GM21423 (cell line): Measurements from ENCODE around the gene NACC1.
A peak's percentile ranks its signal among the peaks of the same experiment; 100 is the strongest.

Experiments used
- ATAC-seq: cut with Tn5 transposase; IDR thresholded peaks from one replicate; pipeline ENCODE4 v1.9.1; 2021; ENCODE audit warnings: mild to moderate bottlenecking, moderate library complexity; ENCODE audit not compliant: unreplicated experiment

The NACC1 gene

GRCh38 chr19:13099073-13099999, 18.7 kb upstream of the NACC1 start:
- no peak for ATAC-seq

DNA sequence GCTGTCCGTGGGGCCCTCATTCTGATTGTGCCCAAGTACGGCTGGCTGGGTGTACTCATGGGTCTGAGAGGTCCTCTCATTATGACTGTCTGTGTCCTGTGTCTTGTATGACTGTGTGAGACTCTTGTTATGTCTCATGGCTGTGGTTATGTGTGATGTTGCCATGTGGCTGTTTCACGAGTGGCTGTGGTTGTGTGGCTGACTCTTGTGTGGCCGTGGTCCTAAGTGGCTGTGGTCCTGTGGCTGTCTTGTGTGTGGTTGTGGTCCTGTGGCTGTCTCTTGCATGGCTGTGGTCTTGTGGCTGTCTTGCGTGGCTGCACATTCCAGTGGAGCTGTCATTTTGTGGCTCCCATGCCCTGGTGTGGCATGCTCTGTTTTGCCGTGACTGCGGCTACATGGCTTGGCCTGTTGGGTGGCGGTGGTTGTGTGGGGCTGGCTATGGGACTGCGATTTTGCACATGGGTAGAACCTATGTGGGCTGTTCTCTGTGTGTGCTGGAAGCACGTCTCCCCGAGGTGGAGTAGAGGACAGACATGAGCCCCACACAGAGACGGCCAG, 18.0 kb upstream of the NACC1 start:
- ATAC-seq: no peak

DNA sequence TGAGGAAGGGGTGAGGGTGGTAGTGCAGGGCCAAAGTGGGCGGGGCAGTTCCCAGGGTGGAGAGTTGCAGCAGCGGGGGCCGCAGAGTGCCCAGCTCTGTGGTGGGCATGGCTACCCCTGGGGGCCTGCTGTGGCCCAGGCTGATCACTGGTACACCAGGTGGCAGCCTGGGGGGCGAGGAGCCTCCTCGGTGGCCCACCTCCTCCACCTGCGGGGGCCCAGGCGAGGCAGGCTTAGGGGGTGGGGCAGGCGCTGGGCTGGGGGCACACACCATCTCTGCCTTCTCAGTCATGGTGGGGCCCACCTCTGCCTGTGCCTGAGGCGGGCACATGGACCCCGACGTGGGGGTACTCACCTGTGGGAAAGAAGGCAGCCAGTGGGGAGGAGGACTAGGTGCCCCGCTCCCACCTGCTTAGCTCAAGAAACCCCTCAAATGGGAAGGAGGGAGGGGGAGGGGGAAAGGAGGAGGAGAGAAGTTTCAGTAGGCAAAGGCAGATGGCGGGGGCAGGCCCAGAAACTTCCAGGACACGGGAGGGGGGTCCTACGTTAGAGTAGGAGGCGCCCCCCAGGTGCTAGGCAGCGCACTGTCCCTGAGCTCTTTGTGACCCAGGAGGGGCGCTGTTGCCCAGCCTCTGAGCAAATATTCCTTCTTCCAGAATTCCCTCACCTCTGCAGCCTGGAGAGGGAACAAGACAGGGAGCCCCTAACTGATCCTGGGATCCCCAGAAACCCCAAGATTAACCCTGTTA, 17.0 kb upstream of the NACC1 start:
- no peak for ATAC-seq

GRCh38 chr19:13101590-13102415, 16.3 kb upstream of the NACC1 start:
- no peak for ATAC-seq

DNA sequence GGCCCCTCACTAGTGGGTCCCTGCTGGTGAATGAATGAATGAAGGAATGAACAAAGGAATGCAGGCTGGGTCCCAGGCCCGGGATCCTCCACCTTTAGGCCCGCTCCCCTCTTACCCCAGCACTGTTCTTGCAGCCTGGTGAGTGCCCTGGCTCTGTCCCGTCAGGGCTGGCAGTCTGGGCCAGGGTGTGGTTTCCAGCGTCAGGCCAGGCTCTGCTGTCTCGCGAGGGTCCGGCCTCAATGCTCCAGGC, 15.7 kb upstream of the NACC1 start:
- ATAC-seq: peak; percentile 1

DNA sequence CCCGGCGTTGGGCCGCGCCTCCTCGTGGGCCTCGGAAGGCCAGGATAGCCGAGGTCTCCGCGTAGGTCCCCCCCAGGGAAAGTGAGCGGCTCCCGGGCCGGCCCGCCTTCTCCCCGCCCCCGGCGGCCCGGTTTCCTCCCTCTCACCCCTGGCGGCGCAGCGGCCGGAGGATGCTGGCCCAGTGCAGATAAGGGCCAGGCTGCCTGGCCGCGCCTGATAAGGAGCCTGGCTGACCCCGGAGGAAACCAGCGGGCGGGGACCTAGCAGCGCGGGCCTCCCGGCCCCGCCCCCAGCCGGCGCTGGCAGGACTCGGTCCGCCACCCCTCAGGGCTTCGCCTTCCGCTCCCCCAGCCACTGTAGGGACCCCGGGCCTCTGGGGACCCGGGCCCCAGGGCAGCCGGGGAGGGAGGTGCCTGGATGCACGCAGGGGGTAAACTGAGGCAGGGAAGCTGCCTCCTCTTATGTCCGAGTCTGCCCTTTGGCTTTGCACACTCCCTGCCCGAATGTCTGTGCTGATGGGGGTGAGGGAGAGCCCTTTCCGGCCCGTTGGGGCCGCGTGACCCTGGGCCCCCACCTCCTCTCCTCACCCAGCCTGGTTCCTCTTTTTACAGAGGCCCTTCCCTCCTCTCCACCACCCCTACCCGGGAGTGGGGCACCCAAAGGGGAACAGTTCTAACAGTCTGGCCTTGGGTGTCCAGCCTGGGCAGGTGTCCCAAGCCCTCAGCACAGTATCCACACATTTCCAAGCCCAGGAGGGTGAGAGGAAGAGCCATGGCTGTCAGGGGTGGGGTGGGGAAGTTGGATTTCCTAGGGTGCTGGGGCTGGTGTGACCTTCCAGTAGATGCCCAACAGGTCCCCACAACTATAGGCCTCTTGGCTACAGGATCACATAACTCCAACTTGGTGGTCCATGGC, 15.1 kb upstream of the NACC1 start, which contains the start of gene LYL1:
TSS of gene LYL1 (minus strand) at position 193 of the 915 bp plus-strand sequence. CDS start 1,687 bp downstream, outside the sequence.
- peak; percentile 33 for ATAC-seq

DNA sequence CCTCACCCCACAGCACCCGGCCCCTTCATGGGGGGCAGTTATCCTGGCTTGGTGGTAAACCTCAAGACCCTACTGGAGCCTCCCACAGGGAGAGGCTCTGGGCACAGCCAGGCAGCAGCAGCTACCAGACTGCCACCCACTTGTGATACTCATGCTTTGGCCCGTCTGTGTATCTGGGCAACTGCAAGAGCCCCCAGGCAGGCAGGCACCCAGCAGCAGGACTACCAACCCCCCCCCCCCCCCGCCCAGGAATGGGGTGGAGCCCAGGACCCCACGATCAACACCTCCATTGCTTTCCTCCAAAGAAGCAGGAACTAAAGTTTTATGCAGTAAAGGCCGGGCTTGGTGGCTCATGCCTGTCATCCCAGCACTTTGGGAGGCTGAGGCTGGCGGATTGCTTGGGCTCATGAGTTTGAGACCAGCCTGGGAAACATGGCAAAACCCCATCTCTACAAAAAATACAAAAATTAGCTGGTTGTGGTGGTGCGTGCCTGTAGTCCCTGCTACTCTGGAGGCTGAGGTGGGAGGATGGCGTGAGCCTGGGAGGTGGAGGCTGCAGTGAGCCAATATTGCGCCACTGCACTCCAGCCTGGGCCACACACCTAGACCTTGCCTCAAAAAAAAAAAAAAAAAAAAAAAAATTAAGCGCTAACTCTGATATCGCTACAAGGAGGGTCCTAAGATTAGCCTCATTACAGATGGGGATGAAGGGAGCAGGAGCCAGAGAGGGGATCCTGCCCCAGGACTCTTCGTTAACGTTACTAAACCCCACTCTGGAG, 14.3 kb upstream of the NACC1 start:
- ATAC-seq: no peak

GRCh38 chr19:13104360-13104847, 13.7 kb upstream of the NACC1 start:
- ATAC-seq: peak; percentile 37

- no peak for ATAC-seq
These were observed 13.0 kb upstream of the NACC1 start for GRCh38 chr19:13104848-13105711.

DNA sequence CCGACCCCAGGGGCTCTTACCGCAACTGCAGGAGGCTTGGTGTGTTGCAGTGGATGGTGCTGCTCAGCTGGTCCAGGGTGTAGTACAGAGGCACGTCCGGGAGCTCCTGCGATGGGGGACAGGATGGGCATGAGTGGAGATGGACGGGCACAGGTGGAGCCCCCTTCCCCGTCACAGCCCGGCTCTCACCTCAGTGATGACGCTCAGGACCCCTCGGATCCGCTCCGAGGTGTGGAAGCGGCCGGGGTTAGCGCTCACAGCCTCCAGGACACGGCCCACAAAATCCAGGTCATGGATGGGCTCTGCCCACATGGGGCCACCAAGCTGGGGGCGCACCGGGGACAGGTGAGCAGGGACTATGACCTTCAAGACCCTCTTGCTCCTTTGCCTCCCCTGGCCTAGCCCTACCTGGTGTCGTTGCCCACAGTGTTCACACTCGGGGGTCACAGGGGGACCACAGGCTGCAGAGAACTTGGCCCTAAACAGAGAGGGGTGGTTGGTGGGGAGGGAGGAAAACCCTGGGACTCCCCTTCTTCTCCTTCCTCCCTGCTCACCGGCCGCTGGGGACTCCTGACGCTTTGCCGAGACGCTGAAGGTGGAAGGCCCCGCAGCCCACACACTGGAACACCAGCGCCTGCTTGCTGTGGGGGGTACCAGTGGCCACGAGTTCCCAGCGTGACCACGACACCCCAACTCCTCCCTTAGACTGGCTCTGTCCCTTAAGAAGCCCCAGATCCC, 8.5 kb upstream of the NACC1 start:
- no peak for ATAC-seq

DNA sequence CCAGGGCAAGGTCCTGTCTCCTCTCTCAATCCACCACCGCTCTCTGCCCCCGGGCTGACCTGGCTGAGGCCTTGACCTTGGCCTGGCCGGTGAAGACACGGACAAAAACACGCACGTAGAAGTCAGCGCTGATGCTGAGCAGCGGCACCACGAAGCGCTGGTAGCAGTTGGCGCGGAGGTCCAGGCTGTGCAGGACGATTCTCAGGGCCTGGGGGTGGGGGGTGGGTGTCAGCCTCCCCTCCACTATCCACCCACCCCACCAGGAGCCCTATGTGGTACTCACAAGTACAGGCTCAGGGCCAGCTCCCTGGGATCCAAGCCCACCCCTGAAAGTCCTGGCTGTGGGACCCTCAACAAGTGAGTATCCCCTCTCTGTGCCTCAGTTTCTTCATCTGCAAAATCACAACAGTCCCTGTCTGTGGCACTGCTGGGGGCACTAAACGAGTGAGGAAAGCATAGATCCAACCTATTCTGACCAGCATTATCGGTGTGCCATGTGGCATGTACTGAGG, 7.9 kb upstream of the NACC1 start:
- ATAC-seq: no peak

DNA sequence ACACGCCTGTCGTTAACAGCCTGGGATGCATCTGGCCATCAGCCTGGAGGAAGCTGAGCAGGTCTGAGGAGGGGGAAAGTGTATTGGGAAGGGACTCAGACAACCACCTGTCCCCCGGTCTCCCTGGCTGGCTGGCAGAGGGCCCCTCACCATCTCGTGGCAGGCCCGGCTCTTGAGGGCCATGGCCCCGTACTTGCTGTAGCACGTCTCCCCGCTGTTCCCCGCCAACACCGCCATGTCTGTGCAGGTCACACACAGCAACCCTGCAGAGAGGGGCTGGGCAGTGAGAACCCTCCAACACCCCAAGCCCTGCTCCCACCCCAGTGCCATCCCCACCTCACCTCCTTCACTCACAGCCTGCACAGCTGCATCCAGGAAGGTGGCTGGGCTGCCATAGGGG, 5.5 kb upstream of the NACC1 start:
- ATAC-seq: no peak

DNA sequence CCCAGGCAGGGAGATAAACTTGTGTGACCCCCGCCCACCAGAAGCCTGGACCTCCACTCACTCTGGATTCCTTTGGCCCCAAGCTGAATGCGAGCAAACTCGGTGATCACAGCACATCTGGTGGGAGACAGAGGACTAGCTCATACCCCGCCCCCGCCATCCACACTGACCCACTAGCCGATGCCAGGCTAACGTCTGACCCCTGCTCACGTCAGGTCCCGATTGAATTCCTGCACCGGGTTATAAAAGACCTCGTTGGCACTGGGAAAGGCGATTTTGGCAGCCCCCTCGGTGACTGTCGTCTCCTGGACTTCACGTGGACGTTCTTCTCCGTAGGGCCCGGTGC, 2.2 kb upstream of the NACC1 start:
- no peak for ATAC-seq

GRCh38 chr19:13116282-13117175, 1.5 kb upstream of the NACC1 start, which contains the start of gene TRMT1:
Gene TRMT1 (minus strand): TSS chr19:13116740. CDS start chr19:13116399, 341 bp downstream.
- ATAC-seq: peak; percentile 59

GRCh38 chr19:13117176-13117771, 790 bp upstream of the NACC1 start:
- no peak for ATAC-seq
